ENCODE data around the gene ARID1B. TPM values are rescaled to one million over a fixed set of nuclear protein-coding genes. Genes with fewer than 3 reads are reported as not detected.
A peak's percentile ranks its signal among the peaks of the same experiment; 100 is the strongest.

Gene ARID1B
- total and polyA plus RNA-seq, 2 of the 13 experiments (the other 11 are each of a cell fraction or from before 2014, with no cell fraction given): 20.1 to 32.6 TPM

- TF ChIP-seq TFDP1 (CRISPR knock-in tag; IDR thresholded peaks at IDR 0.05; ENCODE audit: borderline replicate concordance) (no peak), NR2F6 (IDR thresholded peaks at IDR 0.05) (no peak), NR2F6 (CRISPR knock-in tag; IDR thresholded peaks at IDR 0.05) (no peak), MXD4 (CRISPR knock-in tag; IDR thresholded peaks at IDR 0.05) (no peak), YEATS4 (CRISPR knock-in tag; IDR thresholded peaks at IDR 0.05; ENCODE audit: borderline replicate concordance) (no peak), HMG20B (CRISPR knock-in tag; conservative IDR thresholded peaks at IDR 0.05) (no peak), ADNP (CRISPR knock-in tag; IDR thresholded peaks at IDR 0.05) (no peak), TRAFD1 (CRISPR knock-in tag; IDR thresholded peaks at IDR 0.05; ENCODE audit: borderline replicate concordance) (no peak), MTF1 (CRISPR knock-in tag; IDR thresholded peaks at IDR 0.05) (no peak), USF2 (IDR thresholded peaks at IDR 0.05; ENCODE audit: low read depth, low read length) (no peak), USF2 (CRISPR knock-in tag; IDR thresholded peaks at IDR 0.05; ENCODE audit: borderline replicate concordance) (no peak), PHF21A (CRISPR knock-in tag; IDR thresholded peaks at IDR 0.05) (no peak), ZNF598 (CRISPR knock-in tag; IDR thresholded peaks at IDR 0.05; ENCODE audit: borderline replicate concordance) (no peak), ZNF552 (CRISPR knock-in tag; IDR thresholded peaks at IDR 0.05; ENCODE audit: borderline replicate concordance) (no peak), TEAD2 (CRISPR knock-in tag; IDR thresholded peaks at IDR 0.05) (no peak), ZNF800 (CRISPR knock-in tag; IDR thresholded peaks at IDR 0.05) (no peak), PCBP2 (optimal IDR thresholded peaks at IDR 0.05; ENCODE audit: low read depth, low read length, poor library complexity, severe bottlenecking) (no peak), GATAD1 (CRISPR knock-in tag; IDR thresholded peaks at IDR 0.05) (no peak), BHLHE40 (IDR thresholded peaks at IDR 0.05; ENCODE audit: low read length) (no peak), DPF2 (CRISPR knock-in tag; IDR thresholded peaks at IDR 0.05; ENCODE audit: borderline replicate concordance, low read depth) (0 out of 2 replicates have a peak, but pooled peaks have one; percentile 26)
- TF ChIP-seq, protein P1, sequence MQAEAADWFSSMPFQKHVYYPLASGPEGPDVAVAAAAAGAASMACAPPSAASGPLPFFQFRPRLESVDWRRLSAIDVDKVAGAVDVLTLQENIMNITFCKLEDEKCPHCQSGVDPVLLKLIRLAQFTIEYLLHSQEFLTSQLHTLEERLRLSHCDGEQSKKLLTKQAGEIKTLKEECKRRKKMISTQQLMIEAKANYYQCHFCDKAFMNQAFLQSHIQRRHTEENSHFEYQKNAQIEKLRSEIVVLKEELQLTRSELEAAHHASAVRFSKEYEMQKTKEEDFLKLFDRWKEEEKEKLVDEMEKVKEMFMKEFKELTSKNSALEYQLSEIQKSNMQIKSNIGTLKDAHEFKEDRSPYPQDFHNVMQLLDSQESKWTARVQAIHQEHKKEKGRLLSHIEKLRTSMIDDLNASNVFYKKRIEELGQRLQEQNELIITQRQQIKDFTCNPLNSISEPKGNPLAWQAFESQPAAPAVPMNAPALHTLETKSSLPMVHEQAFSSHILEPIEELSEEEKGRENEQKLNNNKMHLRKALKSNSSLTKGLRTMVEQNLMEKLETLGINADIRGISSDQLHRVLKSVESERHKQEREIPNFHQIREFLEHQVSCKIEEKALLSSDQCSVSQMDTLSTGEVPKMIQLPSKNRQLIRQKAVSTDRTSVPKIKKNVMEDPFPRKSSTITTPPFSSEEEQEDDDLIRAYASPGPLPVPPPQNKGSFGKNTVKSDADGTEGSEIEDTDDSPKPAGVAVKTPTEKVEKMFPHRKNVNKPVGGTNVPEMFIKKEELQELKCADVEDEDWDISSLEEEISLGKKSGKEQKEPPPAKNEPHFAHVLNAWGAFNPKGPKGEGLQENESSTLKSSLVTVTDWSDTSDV (CRISPR knock-in tag; IDR thresholded peaks at IDR 0.05): no peak
Measured at GRCh38 chr6:157177731-157178336, 400.7 kb downstream of the ARID1B start (continued).
